NCI-H1092 treated with DMSO at 0.1 percent for 48 hours (cell line): ENCODE data around the gene OR5K4.

Source experiments
- DNase-seq: peaks from one replicate; lab custom pipeline; 2025; lab: John Stamatoyannopoulos, UW

The OR5K4 gene, protein sequence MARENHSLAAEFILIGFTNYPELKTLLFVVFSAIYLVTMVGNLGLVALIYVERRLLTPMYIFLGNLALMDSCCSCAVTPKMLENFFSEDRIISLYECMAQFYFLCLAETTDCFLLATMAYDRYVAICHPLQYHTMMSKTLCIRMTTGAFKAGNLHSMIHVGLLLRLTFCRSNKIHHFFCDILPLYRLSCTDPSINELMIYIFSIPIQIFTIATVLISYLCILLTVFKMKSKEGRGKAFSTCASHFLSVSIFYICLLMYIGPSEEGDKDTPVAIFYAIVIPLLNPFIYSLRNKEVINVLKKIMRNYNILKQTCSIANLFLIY

DNA sequence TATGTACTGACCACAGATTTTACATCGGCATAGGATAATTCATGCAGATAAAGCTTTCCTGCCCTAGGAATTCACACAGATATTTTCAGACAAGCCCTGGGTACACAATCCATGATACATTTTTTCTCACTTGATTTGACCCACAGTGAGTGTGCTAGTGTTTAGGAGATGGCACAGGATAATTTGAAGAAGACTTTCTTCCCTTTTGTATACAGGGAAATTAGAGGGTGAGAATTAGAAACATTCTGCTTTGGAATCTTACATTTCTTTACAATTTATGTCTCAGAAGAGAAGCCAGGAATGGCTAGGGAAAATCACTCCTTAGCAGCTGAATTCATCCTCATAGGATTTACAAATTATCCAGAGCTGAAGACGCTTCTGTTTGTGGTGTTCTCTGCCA is at the start of gene OR5K4:
OR5K4 (plus strand) TSS at position 301 of the 400 bp plus-strand sequence; CDS start at position 301, 0 bp downstream.
- no peak for DNase-seq

DNA sequence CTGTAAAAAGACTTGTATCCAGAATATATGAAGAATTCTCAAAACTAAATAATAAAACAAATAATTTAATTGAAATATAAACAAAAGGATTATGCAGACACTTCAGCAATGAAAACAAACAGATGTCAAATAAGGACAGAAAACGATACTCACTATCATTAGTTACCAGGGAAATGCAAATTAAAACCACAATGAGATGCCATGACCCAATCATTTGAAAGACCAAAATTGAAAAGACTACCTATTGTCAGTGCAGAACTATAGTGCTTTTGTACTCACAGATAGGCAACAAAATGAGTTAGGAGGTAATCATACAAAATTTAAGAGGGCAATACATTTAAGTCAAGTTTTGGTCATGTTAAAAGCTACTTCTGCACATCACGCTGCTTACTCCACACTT is 31.6 kb upstream of the OR5K4 start:
- DNase-seq: no peak

DNA sequence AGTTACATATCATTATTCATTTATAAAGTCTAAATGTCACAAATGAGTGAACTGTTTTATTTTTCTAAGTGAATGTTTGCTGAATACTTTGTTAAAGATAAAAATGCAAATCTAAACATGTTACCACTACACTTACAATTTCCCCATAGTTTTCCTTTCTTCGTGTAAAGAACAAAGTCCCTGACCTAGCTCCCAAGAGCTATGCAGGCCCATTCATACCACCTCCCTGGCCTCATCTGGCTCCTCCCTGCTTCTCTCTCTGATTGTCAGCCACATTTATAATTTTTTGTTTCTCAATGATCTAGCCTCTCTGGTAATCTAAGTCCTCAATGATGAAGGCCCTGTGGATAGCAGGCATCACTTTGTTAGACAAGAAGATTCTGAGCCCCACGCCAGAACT is 31.0 kb upstream of the OR5K4 start:
- DNase-seq: no peak

DNA sequence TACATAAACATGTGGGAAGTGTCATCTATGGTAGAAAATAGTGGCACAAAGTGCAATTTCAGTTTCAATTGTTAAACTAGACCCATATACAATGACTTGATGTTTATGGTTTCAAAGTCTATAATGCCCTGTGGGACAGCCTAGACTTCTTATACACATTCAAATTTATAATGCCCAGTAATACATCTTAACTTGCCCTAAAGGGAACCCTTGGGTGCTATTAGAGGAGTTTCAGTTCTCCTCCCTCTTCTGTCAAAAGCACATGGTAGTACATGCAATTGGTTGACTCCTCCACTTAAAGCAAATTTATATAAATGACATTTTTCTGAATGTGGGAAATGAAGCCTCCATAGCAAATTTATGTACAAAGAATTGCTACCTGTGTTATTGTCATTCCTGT is 30.2 kb upstream of the OR5K4 start:
- DNase-seq: no peak

DNA sequence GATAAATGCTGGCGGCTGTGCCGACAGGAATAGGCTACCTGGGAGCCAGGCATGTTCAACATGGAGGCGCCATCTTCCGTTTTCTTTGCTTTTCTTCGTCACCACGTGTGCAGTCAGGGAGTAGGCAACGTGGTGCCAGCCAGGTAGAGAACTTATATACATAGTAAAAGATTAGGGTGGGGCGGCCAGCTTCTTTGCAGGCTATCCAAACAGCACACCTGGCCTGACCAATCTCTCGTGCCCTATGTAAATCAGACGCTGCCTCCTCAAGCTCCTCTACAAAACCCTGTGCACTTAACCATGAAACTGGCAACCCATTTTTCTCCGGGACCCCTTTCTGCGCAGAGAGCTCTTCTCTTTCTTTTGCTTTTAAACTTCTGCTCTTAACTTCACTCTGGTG is 28.6 kb upstream of the OR5K4 start:
- DNase-seq: no peak

DNA sequence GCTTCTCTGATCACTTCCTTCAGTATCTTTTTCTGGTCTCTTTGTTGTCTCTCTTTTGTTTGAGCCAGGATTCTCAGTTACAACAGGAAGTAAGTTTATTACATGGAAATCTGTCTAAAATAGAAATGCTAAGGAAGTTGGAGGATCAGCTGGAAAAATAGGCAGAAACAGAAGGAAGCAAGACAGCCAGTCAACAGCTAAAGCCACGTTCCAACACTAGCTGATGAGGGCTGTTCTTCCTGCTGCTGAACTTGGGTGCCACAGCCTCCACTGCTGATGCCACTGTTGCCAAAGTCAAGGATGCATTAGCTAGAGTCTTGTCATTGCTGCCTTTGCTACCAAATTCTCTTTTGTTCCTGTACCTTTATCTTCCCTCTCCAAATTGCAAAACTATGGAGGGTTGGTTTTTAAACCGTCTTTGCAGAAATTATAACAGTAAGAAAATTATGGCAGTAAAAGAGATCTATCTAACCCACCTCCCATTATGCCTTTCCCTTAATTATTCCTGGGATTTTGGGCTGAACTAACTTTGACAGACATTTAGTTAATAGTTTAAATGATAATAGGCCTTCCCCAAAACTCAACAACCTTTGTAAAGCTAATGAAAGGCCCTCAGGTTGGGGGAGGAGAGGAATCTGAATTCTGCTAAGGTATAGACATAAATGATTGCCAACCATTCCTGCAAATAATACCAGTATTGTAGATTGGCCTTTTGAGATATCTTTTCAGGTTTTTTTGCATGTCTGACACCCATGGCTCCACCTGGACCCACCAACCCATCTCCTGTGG is 27.4 kb upstream of the OR5K4 start:
- DNase-seq: no peak

DNA sequence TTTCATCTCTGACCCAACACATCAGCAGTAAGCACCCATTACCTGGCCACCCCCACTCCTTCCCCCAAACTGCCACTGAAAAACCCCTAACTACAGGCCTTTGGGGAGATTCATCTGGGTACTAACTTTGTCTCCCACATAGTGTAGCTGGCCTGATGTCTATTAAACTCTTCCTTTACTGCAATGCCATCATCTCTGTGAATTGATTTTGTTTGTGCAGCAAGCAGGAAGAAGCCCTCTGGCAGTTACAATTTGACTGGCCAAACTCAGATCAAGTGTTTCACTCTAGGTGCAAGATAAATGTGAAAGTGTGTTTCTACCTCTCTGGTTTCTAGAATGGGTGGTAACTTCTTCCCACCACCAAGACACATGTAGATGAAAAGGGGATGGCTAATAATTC is 26.7 kb upstream of the OR5K4 start:
- DNase-seq: no peak

DNA sequence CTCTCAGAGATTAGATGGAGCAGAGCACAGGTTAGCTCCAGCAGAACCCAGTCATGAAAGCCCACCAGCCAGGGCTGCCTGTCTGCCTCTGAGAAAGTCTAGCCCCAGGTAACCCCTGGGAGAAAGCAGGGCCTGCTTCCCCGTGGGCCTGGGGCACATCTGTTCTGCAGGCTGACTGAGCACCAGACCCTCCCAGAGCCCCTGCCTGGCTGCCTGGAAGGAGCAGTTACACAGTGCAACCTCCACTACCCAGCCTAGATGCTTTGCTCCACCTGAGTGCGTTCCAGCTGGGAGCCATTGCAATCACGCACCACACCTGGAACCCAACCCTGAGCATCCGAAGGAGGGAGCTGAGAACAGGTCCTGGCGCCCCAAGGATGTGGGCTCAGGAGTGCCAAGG is 24.7 kb upstream of the OR5K4 start:
- no peak for DNase-seq

DNA sequence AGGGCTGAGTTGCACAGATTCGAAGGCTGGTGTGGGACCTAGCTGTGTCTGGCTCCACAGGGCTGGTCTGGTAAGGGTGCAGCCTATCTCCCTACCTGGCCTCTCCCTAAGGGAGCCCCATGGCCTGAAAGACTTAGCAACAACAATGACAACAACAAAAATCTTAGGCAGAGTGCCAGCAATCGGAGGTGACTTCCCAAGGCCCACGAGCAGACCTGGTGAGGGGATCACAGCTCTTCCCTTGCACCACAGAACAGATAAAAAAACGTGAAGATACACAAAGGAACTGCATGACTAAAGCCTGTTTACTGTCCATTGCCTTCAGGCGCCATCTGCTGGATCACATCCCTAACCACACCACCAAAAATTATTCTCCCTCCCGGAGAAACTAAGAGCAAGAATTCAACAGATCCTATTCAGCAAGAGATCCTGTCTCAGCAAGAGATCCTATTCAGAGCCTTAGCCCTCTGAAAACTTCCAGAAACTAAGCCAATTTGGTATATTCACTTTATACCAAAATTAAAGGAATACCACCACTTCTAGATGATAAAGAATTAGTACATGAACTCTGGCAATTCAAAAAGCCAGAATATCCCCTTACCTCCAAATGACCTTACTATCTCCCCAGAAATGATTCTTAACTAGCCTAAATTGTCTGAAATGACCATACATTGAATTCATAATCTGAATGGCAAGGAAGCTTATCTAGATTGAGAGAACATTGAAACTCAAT is 24.1 kb upstream of the OR5K4 start:
- peak; percentile 22 for DNase-seq

DNA sequence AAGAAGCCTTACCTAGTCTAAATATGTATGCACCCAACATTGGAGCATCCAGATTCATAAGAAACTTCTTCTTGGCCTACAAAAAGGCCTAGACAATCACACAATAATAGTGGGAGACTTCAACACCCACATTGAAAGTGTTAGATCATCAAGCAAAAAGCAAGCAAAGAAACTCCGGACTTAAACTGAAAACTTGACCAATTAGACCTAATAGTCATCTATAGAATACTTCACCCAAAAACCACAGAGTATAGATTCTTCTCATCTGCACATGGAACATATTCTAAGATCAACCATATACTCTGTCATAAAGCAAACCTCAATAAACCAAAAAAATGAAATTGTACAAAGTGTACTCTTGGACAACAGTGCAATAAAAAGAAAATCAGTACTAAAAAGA is 22.3 kb upstream of the OR5K4 start:
- no peak for DNase-seq

DNA sequence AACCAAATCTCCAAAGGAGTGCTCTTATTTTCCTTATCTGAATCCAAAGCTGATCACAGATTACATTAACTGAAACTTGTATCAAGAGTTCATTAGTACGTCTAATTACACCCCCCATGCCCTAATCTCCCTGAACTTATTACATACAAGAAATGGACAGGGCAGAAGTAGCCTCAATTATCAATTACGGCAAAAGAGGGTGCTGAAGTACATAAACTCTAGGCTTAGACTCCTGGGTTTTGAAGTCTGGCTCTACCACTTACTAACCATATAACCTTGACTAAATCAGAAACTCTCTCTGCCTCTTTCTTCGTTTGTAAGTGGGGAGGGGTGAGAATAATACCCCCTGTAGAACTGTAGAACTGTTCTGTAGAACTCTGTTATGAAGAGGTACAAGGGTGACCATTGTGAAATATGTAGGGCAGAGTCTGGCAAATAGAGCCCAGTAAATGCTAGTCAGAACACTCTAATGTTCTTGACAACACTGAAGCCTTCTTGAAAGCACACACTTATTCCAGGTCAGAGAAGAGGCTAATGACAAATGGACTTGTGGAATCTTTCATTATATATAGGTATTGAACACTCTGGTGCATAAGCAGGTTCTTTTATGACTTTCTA is 19.6 kb upstream of the OR5K4 start:
- DNase-seq: no peak

DNA sequence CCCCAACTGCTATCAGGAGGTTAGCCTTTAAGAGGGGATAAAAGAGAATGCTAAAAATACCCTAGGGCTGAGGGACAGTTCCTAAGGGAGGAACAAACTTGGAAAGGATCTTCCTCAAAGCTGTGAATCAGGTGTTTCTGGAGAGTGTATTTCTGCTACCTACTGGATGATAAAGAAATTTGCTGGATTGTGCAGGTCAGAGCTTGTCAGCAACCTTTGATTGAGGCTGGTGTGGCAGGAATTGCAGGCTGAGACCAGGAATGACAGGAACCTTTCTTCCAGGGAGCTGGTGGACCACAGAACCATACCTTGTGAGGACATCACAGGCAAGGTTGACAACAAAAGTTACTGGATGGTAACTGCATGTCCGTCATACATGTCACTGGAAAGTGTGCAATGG is 14.6 kb upstream of the OR5K4 start:
- no peak for DNase-seq

DNA sequence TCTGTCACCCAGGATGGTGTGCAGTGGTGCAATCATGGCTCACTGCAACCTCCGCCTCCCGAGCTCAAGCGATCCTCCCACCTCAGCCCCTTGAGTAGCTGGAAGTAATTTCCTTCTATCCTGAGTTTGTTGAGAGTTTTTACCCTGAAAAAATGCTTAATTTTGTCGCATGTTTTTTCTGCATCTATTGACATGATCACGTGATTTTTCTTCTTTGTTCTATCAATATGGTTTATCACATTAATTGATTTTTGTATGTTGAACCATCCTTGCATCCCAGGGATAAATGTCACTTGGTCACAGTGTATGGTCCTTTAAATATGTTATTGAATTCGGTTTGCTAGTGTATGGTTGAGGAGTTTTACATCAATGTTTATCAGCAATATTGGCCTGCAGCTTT is 11.9 kb upstream of the OR5K4 start:
- no peak for DNase-seq

DNA sequence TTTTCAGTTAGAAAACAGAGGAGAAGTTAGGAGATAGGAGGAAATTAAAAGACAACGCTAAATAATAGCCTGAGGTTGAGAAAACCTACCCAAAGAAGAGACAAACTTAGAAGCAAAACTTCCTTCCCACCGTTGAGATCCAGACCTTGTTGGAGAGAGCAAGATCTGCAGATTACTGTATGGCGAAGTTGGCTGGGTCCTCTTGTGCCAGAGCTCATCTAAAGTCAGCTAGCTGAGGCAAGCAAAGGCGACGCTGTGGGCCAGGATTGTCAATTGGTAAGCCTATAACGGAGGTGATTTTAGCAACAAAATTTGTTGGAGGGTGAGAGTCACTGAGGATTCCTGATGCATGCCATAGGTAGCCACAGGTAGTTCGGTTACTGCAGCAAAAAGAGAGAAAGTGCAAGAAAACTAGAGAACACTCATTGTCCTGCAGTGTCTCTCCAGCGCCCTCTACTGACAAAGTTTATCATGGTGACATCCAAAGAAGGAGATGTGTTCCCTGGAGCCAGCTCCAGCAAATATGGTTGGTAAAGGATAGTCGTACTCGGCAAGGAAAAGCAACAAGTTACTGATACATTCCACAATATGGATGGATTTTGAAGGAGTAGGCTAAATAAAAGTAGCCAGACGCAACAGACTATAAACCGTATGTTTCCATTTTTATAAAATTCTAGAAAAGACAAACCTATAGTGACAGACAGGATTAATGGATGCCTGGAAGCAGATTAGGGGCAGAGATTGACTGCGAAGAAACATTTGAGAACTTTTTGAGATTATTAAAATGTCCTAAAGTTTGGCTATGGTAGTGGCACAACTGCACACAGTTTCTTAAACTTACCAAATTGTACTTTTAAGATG is 9.8 kb upstream of the OR5K4 start:
- DNase-seq: peak; percentile 15

DNA sequence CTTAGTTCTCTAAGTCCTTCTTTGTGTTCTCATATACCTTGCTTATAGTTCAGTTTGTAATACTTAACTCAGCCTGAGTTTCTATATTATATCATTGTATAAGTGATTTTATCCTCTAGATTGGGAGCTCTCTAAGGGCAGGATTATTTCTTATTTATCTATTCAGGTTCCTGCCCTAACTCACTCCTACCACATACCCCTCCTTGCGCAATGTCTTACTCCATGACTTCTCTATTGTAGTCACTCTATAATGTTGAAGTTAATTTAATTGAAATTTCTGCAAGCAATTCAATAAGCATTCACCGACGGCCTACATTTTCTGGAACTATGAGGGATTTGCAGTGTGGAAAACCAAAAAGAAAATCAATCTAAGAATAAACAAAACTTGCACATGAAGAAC is 3.6 kb upstream of the OR5K4 start:
- no peak for DNase-seq

DNA sequence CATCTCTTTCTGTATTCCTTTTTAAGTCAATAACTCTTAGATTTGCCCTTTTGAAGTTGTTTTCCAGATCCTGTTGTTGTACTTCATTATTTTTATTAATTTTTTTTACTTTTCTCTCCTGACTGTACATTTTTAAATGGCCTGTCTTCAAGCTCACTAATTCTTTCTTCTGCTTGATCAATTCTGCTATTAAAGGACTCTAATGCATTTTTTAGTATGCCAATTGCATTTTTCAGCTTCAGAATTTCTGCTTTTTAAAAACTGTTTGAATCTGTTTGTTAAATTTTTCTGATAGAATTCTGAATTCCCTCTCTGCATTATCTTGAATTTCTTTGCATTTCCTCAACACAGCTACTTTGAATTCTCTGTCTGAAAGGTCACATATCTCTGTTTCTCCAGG is 5.6 kb downstream of the OR5K4 start:
- DNase-seq: no peak

DNA sequence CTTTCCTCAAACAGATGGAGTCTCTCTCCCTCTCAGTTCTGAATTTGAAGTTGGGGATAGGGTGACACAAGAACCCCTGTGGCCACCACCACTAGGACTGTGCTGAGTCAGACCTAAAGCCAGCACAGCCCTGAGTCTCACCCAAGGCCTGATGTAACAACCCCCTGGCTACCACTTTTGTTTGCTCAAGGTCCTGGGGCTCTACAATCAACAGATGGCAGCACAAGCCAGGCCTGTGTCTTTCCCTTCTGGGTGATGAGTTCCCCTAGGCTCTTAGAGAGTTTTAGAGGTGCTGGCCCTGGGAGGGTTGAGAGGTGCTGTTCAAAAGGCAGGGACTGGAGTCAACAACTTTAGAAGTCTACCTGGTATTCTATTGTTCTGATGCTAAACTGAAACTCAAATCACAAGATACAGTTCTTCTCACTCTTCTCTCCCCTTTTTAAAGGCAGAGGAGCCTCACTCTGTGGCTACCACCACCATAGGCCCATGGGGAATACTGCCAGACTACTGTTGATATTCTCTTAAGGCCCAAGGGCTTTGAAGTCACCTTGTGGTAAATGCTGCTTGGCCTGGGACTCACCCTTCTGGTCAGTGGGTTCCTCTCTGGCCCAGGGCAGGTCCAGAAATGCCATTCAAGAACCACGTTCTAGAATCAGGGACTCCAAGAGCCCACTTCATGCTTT is 6.5 kb downstream of the OR5K4 start:
- no peak for DNase-seq

DNA sequence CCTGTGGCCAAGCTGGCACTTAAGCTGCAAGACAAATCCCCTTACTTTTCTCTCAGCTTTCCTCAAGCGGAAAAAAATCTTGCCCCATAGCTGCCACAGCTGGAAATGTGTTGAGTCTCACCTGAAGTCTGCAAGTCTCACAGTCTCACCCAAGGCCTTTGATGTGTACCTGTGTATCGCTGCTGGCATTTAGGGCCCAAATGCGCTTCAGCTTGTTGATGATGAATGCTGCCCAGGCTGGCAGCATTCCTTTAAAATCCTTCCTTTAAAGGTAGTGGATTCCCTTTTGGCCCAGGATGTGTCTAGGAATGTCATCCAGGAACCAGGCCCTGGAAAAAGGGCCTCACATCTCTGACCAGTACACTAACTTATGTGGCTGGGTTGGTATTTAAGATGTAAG is 7.0 kb downstream of the OR5K4 start:
- no peak for DNase-seq

DNA sequence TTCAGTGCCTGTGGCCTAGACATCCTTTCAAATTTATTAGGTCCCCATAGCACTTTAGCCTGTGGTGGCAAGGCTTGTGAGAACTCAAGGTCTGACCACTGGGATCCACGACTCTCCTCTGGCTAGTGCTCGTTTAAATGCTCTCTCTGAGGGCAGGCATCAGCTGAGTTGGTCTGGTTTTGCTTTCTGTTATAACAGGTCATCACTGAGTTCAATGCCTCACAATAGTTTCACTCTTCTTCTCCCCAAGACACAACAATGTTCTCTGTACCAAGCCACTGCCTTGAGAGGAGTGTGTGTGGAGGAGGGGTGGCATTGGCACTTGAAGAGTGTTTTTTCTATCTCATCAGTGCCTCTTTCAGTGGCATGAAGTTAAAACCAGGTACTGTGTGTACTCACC is 7.6 kb downstream of the OR5K4 start:
- no peak for DNase-seq

DNA sequence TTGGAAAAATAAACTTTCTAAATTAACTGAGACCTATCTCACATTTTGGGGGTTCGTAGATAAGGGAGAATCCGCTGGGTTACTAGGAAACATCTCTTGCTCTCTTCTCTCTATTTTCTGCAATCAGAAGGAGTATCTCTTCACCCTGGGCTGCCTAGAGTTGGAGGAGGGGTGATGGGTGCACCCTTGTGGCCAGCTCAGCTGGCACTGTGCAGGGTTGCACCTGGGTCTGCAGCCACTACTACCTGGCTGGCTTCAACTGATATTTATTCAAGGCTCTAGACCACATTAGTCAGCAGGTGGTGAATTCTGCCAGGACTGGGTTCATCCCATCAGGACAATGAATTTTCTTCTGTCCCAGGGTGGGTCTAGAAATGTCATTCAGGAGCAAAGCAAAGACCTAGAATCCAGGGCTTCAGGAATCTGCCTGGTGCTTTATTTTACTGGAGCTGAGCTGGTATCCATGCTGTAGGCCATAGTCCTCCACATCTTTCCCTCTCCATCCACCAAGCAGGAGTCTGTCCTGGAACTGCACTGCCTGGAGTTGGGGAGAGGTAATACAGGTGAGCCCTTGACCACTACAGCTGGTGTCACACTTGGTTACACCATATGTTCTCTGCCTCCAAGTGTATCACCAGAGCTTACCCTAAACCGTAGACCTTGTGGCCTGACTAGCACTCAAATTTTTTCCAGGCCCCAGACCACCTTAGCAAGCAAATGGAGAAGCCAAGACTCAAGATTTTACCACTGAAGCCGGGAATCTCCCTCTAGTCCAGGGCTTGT is 14.0 kb downstream of the OR5K4 start:
- no peak for DNase-seq
